ENCODE results near the gene PRAC1.

- no peak for TF ChIP-seq CTCF (conservative IDR thresholded peaks at IDR 0.05 in 1 of 2, IDR thresholded peaks at IDR 0.05 in 1 of 2; ENCODE audit: low read depth in 1 of 2, low read length in 2 of 2)
- TF ChIP-seq EZH2 (IDR thresholded peaks at IDR 0.05; ENCODE audit: low read length, missing control alignments): no peak
Observed at GRCh38 chr17:48725004-48725287, 2.6 kb upstream of the PRAC1 start.

Data from fibroblast of lung (primary cell).